Activated naive CD4-positive, alpha-beta T cell treated with anti-CD3 and anti-CD28 coated beads, Interleukin-2, amount 50 U/mL, for 16 hours (primary cell): ENCODE results near the gene THSD4.

ENCODE experiments used
- DNase-seq: peaks from one replicate; pipeline ENCODE4 v3.0.0-alpha.2; 2020

THSD4 gene

DNA sequence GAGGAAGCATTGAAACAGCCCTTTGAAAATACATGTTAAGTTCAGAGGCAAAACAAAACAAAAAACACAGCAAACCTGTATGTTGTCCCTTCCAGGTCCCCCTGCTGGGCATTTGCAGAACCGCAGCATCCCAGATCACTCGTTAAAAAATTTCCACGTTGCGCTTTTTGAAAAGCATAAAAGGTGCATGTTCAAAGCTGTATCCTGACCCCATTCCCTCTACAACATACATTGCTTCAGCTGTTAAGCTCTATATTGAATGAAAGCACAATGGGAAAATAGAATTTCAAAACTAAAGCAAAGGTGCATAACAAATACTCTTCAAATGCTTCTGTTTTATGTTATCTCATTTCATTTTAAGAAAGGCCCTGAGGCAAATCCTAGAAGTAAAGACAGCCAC lies 328.3 kb downstream of the THSD4 start:
- peak; percentile 38 for DNase-seq

DNA sequence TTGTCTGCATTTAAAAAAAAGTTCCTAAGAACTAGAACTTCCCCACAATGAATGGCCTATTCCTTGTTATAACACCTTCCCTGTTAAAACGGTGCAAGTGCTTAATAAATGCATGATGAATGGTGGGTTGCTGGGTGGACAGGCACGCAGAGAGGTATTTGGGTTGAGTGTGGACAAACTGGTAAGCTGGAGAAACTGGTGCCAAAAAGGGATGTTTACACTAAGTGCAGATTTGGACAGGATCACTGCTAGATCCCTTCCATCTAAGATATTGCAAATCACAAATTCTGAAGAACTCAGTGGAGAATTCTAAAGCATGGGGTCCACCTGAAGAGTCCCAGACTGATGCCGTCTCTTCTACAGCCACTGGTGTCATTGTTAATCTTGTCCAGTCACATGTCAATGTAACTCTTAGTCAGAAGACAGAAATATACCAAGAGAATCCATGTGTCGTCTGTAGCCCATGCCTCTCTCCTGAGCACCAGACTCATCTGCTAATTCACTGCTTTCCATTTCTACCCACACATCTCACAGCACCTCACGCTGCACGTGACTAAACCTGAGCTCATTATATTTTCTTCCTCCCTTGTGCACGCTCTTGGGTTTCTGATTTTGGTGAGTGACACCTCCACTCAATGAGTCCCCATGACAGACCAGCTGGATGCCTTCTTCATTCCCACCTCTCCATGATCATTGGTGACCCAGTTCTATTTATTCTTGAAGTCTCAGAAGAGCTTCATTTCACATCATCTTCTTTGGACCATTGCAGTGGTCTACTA lies 328.9 kb downstream of the THSD4 start:
- no peak for DNase-seq

- no peak for DNase-seq
These were observed 329.8 kb downstream of the THSD4 start for GRCh38 chr15:71444866-71445590.

GRCh38 chr15:71447328-71448250 lies 332.3 kb downstream of the THSD4 start:
- DNase-seq: no peak

GRCh38 chr15:71448688-71449114 lies 333.4 kb downstream of the THSD4 start:
- DNase-seq: no peak

- DNase-seq: no peak
These were observed 334.1 kb downstream of the THSD4 start for GRCh38 chr15:71449363-71449762.

DNA sequence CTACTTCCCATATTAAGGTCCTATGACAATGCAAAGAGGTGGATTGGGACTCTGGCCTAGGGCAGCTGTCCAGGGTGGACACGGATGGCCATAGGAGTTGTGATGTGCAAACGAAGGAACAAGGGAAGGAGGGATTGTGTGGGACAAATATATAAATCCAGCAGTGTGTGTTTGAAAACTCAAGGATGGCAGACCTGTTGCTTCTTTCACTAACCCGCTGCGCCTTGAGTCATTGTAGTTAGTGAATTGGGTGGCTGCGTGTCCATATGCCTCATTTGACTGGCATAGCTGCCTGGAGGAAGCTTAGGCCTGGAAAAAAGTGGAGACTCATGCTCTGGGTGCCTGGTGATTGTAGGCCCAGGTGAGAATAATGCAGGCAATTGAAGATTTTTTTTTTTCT lies 334.7 kb downstream of the THSD4 start:
- no peak for DNase-seq

- no peak for DNase-seq
These were observed 335.9 kb downstream of the THSD4 start for GRCh38 chr15:71451130-71451529.

DNA sequence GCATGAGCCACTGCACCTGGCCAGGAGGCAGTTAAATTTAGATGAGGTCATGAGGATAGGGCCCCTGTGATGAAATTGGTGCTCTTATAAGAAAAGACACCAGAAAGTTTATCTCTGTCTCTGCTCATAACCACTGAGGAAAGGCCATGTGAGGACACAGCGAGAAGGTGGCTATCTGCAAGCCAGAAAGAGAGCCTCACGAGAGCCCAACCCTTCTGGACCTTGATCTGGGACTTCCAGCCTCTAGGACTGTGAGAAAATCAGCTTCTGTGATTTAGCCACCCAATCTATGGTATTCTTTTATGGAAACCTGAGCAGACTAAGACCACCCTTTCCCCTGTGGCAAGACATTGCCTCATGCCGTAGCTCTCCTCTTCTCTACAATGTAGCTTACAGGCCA lies 337.6 kb downstream of the THSD4 start:
- no peak for DNase-seq

DNA sequence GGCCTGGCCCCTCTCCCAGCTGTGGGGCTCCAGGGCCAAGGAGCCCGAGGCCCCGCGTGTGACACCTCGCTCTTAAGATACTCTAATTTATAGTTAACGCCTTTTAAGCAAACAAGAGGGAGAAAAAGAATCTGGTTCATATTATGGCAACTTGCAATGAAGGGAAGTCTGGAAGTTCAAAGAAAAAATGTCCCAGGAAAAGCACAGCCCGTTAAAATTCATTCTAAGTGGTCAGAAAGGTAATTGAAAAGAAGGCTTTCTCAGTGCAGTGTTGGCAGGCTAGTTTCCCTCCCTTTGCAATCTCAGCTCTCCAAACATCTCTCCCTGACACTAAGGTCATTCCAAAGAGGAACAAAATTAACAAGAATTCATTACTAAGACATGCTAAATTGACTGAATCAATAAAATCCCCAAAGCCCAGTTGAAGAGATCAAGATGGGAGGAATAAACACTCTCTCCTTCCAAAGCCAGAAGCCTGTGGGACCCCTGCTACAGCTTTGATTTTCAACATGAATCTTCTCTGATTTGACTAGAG lies 339.3 kb downstream of the THSD4 start:
- DNase-seq: no peak

DNA sequence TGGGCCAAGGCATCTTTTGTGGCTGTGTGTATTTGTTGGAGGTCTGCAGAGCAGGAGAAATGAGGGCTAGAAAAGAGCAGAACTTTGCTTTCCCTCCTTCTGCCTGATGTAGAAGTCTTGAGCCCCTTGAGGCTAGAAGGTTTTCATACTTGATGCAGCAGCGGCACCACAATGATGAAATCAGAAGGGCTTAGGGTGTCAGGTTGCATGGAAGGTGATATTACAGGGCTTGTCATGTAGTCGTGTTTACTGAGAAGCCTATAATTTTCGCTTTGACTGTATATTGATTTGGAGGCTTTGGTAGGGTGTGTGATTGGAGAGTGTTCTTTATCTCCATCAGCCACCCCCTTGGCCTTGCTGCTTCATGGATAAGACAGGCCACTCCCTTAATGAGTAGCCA lies 339.8 kb downstream of the THSD4 start:
- DNase-seq: no peak

DNA sequence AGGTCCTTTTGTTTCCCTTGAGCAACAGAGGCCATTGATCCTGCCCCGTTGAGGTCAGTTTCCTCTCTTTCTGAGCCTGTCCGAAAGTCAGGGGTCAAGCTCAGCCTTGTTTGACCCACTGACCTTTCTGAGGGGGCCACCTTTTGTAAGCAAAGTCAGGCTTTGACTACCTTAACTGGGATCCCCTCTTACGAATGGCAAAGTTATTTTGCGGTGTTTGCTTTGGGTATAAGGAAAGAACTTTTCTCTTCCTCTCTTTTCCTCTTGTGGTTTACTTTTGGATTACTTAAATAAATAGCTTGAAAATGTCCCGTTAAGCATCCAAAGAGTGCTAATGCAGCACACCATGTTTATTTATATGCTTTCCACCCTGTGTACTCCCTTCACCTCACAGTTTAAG lies 340.6 kb downstream of the THSD4 start:
- DNase-seq: no peak

DNA sequence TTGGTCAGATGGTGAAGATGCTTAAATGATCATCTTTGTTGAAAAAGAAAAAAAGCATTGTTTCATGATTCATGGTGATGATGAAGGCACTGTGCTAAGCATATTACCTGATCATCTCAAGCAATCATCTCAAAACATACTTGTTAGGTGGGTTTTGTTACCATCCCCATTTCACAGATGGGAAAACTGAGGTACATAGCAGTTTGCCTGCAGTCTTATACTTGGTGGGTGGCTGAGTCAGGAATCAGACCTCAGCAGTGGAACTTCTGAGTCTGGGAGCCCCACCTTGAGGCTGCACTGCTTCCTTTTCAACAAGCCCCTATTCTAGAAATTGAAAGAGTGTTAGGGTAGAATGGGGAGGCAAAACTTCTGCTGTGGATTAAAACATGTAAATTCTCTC lies 341.1 kb downstream of the THSD4 start:
- no peak for DNase-seq

GRCh38 chr15:71456811-71457210 lies 341.5 kb downstream of the THSD4 start:
- no peak for DNase-seq

DNA sequence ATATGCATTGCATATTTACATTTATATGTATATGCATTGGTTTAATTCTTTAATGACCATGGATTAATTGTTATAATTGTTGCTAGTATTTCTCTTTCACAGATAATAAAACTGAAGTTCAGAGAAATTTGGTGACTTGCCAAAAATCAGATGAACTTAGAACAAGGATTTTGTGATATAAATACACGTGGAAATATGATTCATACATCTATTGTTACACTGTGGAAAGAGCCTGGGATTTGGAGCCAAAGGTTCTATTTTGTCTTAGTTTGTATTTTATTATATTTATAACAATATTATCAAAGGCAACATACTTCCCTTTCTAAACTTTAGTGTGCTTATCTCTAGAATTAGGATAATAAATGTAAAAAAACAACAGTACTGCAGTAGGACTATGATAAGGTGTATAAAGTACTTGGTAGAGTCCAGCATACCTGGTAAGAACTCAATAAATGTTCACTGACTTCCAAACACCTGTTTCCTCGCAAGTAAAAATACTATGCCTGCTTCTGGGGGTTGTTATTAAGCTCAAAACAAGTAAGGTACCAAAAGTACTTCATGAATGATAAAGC lies 342.9 kb downstream of the THSD4 start:
- DNase-seq: no peak

GRCh38 chr15:71461748-71462147 lies 346.5 kb downstream of the THSD4 start:
- no peak for DNase-seq

- DNase-seq: no peak
These were observed 347.4 kb downstream of the THSD4 start for GRCh38 chr15:71462638-71463037.

DNA sequence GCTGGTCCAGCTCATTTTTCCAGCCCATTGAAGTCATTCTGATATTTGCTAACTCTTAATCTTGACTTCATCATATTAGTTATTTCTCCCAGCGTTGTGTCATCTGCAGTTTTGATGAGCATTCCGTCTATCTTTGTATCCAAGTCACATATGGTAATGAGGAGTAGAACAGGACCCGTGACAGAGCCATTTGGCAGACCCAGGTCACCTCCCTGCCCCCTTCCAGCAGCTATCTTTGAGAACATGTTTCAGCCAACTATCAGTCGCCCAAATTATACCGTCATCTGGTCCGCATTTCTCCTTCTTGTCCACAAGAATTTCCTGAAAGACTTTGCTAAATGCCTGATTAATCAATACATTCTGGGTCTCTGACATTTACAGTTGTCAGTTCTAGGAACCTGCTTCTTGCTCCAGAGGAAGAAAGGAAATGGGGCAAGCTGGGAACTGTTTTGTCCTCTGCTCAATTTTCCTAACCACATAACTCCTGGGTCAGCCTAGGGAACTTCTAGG lies 347.9 kb downstream of the THSD4 start:
- DNase-seq: no peak

GRCh38 chr15:71465131-71465955 lies 350.1 kb downstream of the THSD4 start:
- no peak for DNase-seq

- DNase-seq: no peak
These were observed 353.4 kb downstream of the THSD4 start for GRCh38 chr15:71468715-71469114.

DNA sequence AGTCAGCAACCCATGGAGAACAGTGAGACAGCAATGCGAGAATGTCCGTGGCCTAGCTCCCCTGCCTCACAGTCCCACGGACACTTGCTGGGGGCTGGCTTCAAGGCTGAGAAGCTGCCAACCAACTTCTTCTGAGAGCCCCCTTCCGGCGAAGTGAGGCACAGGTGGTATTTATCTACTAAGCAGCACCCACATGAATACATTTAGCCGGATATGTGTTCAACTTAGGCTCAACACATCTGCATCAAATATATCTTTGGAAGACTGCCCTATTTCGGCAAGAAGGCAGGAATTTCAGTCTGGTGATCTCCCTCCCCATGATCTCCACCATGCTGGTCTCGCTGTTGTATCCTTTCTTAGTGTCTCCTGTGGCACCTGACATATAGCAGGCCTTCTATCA lies 354.1 kb downstream of the THSD4 start:
- DNase-seq: no peak

DNA sequence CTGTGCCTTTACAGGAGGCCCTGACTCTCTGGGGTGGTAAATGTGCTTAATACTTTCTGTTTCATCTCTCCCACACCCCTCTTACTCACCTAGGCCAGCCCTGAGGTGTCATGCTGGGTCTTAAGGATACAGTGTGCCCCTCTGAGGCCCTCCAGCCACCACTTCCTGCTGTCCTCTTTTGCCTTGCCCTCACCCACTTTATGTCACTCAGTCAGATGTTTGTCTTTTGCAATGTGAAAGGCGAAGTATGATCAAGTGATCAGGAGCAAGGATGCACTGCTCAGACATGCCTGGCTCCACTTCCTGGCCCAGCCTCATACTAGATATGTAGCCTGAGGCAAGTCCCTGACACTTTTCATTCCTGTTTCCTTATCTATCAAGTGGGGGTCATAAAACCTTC lies 356.1 kb downstream of the THSD4 start:
- no peak for DNase-seq
